Measurements from ENCODE around the gene TBCE. TPM values are rescaled to one million over a fixed set of nuclear protein-coding genes. Genes with fewer than 3 reads are reported as not detected.
A peak's percentile ranks its signal among the peaks of the same experiment; 100 is the strongest.
"Not testable (repeated sequence)": the region's sequence is repeated elsewhere in the genome, so short reads cannot be mapped to it uniquely, and the experiment has no call there.

Gene TBCE
- total RNA-seq, 1 experiment from 2014 or later, result 24.0 TPM

DNA sequence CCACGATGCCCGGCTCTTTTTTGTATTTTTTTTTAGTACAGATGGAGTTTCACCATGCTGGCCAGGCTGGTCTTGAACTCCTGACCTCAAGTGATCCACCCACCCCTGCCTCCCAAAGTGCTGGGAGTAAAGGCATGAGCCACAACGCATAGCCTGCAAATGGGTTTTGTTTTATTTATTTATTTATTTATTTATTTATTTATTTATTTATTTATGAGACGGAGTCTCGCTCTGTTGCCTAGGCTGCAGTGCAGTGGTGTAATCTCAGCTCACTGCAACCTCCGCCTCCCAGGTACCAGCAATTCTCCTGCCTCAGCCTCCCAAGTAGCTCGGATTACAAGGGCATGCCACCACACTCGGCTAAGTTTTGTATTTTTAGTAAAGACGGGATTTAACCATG, 3.0 kb upstream of the TBCE start:
- not testable (repeated sequence) for H3K9me2 ChIP-seq (replicated peaks; ENCODE audit: insufficient read depth, low read length)

DNA sequence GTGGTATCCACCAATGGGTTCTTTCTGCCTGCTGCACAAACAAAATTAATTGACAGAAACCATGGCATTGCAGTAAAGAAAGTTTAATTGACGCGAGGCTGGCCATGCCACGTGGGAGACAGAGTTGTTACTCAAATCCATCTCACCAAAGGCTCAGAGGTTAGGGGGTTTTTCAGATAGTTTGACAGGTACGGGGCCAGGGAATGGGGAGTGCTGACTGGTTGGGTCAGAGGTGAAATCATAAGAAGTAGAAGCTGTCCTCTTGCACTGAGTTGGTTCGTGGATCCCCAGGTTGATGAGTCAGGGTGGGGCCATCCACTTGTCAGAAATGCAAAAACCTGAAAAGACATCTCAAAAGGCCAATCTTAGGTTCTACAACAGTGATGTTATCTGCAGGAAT, 941 bp upstream of the TBCE start:
- Histone ChIP-seq H3K9me2 (replicated peaks; ENCODE audit: insufficient read depth, low read length) (no peaks in the 10 kb centered on the region), H3K36me3 (ENCODE audit: insufficient read depth, low read length) (no peaks in the 10 kb centered on the region), H3K27me3 (ENCODE audit: low read length) (no peaks in the 10 kb centered on the region), H3K4me1 (ENCODE audit: low read length) (peaks cover 20% of the 10 kb centered on the region), H3K9me3 (ENCODE audit: low read length) (no peaks in the 10 kb centered on the region), H3K27ac (ENCODE audit: low read length) (no peak overlapping the region), H3K4me3 (ENCODE audit: low read length) (peak overlapping the region; percentile 92; the same call in 1 of the 2 replicates), H3K79me2 (ENCODE audit: low read length) (peaks cover 35% of the 10 kb centered on the region), H2AFZ (ENCODE audit: low read length) (peak overlapping the region; percentile 44; the same call in 1 of the 2 replicates), H3K9ac (ENCODE audit: low read length) (peak overlapping the region; percentile 87), H4K20me1 (ENCODE audit: insufficient read depth, low read depth, low read length) (no peaks in the 10 kb centered on the region), H3K4me2 (ENCODE audit: low read depth, low read length, poor library complexity, severe bottlenecking) (peak overlapping the region; percentile 91)
- no peak for DNase-seq

More for the DNA sequence above, 3.0 kb upstream of the TBCE start:
- not testable (repeated sequence) for H4K20me1 ChIP-seq (ENCODE audit: insufficient read depth, low read depth, low read length); DNase-seq; H3K27me3 ChIP-seq (ENCODE audit: low read length); H3K9me3 ChIP-seq (ENCODE audit: low read length); H3K4me2 ChIP-seq (ENCODE audit: low read depth, low read length, poor library complexity, severe bottlenecking); H3K36me3 ChIP-seq (ENCODE audit: insufficient read depth, low read length); H2AFZ ChIP-seq (ENCODE audit: low read length); H3K27ac ChIP-seq (ENCODE audit: low read length); H3K9ac ChIP-seq (ENCODE audit: low read length); H3K4me3 ChIP-seq (ENCODE audit: low read length)
- peaks cover 20% of the 10 kb centered on the region for H3K4me1 ChIP-seq (ENCODE audit: low read length)
- H3K79me2 ChIP-seq (ENCODE audit: low read length), result peaks cover 20% of the 10 kb centered on the region

DNA sequence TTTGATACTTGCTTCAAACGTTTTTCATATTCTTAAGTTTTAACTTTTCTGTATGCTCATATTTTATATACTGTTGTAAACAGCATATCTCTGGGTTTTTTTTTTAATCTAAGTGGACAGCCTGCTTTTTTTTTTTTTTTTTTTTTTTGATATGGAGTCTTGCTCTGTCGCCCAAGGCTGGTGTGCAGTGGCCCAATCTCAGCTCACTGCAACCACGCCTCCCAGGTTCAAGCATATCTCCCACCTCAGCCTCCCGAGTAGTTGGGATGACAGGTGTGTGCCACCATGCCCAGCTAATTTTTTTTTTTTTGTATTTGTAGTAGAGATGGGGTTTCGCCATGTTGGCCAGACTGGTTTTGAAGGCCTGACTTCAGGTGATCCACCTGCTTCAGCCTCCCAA, 1.2 kb downstream of the TBCE start:
- no peak overlapping the region for H2AFZ ChIP-seq (ENCODE audit: low read length)
- no peak for DNase-seq
- H3K4me1 ChIP-seq (ENCODE audit: low read length), result peaks cover 20% of the 10 kb centered on the region
- H3K4me3 ChIP-seq (ENCODE audit: low read length), result peak overlapping the region; percentile 92
- H3K9me2 ChIP-seq (replicated peaks; ENCODE audit: insufficient read depth, low read length), result no peaks in the 10 kb centered on the region
- no peak overlapping the region for H3K27ac ChIP-seq (ENCODE audit: low read length)
- no peaks in the 10 kb centered on the region for H3K9me3 ChIP-seq (ENCODE audit: low read length)
- no peaks in the 10 kb centered on the region for H3K27me3 ChIP-seq (ENCODE audit: low read length)
- peaks cover 51% of the 10 kb centered on the region for H3K79me2 ChIP-seq (ENCODE audit: low read length)
- H3K9ac ChIP-seq (ENCODE audit: low read length), result peak overlapping the region; percentile 87
- peak overlapping the region; percentile 91 for H3K4me2 ChIP-seq (ENCODE audit: low read depth, low read length, poor library complexity, severe bottlenecking)
- no peaks in the 10 kb centered on the region for H4K20me1 ChIP-seq (ENCODE audit: insufficient read depth, low read depth, low read length)
- H3K36me3 ChIP-seq (ENCODE audit: insufficient read depth, low read length), result no peaks in the 10 kb centered on the region

DNA sequence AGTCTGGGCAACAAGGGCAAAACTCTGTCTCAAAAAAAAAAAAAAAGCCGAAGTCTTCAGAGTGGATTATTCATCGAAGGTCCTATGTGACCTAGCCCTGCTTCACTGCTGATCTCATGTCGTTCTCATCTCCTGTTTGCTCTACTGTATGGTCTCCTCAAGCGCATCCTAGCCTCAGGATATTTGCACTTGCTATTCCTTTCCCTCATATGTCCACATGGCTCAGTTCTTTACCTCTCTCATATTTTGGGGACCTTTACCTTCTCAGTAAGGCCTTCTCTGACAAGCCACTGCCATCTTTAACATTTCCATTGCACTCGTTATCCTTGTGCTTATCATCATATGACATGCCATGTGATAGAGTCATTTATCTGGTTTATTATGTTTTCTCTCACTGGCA, 2.6 kb downstream of the TBCE start:
- no peak overlapping the region for H3K9ac ChIP-seq (ENCODE audit: low read length)
- H2AFZ ChIP-seq (ENCODE audit: low read length), result no peak overlapping the region
- no peaks in the 10 kb centered on the region for H3K36me3 ChIP-seq (ENCODE audit: insufficient read depth, low read length)
- no peaks in the 10 kb centered on the region for H3K27me3 ChIP-seq (ENCODE audit: low read length)
- no peaks in the 10 kb centered on the region for H3K9me3 ChIP-seq (ENCODE audit: low read length)
- peaks cover 51% of the 10 kb centered on the region for H3K79me2 ChIP-seq (ENCODE audit: low read length)
- no peak overlapping the region for H3K4me2 ChIP-seq (ENCODE audit: low read depth, low read length, poor library complexity, severe bottlenecking)
- H3K4me3 ChIP-seq (ENCODE audit: low read length), result no peak overlapping the region
- no peak overlapping the region for H3K27ac ChIP-seq (ENCODE audit: low read length)
- no peak for DNase-seq
- H3K9me2 ChIP-seq (replicated peaks; ENCODE audit: insufficient read depth, low read length), result no peaks in the 10 kb centered on the region
- H3K4me1 ChIP-seq (ENCODE audit: low read length), result peaks cover 20% of the 10 kb centered on the region
- no peaks in the 10 kb centered on the region for H4K20me1 ChIP-seq (ENCODE audit: insufficient read depth, low read depth, low read length)

DNA sequence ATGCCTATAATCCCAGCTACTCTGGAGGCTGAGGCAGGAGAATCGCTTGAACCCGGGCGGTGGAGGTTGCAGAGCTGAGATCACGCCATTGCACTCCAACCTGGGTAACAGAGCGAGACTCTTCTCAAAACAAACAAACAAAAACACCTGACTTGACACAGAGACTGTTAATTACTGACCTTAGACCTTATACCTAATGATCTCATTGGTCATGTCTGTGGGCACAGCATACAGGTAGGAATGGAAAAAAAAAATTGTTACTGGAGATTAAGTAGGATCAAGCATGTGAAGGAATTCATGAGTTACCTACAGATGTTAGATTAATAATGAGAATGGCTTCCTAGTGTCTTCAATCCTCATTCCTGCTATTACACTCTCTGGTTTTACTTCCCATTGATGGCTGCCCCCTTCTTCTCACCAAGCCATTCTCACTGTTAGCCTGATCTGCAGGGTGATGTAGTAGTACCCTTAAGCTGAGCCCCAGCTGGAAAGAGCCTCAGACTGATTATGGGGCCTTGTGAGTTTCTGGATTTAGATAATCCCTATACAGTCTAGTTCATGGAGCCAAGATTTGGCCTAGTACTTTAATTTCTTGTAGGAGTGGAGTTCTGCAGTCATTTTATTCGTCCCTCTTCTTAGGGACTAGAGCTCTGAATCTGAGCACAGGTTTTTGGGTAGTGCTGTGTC, 8.8 kb downstream of the TBCE start:
- DNase-seq, result no peak
- H3K4me2 ChIP-seq (ENCODE audit: low read depth, low read length, poor library complexity, severe bottlenecking), result no peak overlapping the region
- H3K27ac ChIP-seq (ENCODE audit: low read length), result no peak overlapping the region
- H3K9me2 ChIP-seq (replicated peaks; ENCODE audit: insufficient read depth, low read length), result no peaks in the 10 kb centered on the region
- H4K20me1 ChIP-seq (ENCODE audit: insufficient read depth, low read depth, low read length), result no peaks in the 10 kb centered on the region
- no peak overlapping the region for H3K4me3 ChIP-seq (ENCODE audit: low read length)
- no peaks in the 10 kb centered on the region for H3K27me3 ChIP-seq (ENCODE audit: low read length)
- H3K9me3 ChIP-seq (ENCODE audit: low read length), result no peaks in the 10 kb centered on the region
- H2AFZ ChIP-seq (ENCODE audit: low read length), result no peak overlapping the region
- H3K79me2 ChIP-seq (ENCODE audit: low read length), result peaks cover 53% of the 10 kb centered on the region
- no peaks in the 10 kb centered on the region for H3K4me1 ChIP-seq (ENCODE audit: low read length)
- peaks cover 6% of the 10 kb centered on the region for H3K36me3 ChIP-seq (ENCODE audit: insufficient read depth, low read length)
- no peak overlapping the region for H3K9ac ChIP-seq (ENCODE audit: low read length)

DNA sequence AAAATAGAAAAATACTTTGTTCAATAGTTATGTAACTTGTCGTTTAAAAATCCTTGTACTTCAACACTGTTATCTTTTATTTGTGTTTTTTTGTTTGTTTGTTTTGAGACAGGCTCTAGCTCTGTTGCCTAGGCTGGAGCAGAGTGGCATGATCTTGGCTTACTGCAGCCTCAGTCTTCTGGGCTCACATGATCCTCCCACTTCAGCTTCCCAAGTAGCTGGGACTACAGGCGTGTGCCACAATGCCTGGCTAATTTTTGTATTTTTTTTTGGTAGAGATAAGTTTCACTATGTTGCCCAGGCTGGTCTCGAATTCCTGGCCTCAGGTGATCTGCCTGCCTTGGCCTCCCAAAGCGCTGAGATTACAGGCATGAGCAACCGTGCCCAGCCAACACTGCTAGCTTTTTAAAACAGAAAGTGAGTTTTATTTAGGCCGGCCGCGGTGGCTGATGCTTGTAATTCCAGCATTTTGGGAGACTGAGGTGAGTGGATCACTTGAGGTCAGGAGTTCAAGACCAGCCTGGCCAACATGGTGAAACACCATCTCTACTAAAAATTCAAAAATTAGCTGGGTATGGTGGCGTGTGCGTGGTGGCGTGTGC, 11.0 kb downstream of the TBCE start:
- not testable (repeated sequence) for H3K4me1 ChIP-seq (ENCODE audit: low read length); H3K4me2 ChIP-seq (ENCODE audit: low read depth, low read length, poor library complexity, severe bottlenecking); H4K20me1 ChIP-seq (ENCODE audit: insufficient read depth, low read depth, low read length); H3K27me3 ChIP-seq (ENCODE audit: low read length); H3K4me3 ChIP-seq (ENCODE audit: low read length); H2AFZ ChIP-seq (ENCODE audit: low read length); H3K9me3 ChIP-seq (ENCODE audit: low read length); DNase-seq; H3K9ac ChIP-seq (ENCODE audit: low read length); H3K9me2 ChIP-seq (replicated peaks; ENCODE audit: insufficient read depth, low read length); H3K36me3 ChIP-seq (ENCODE audit: insufficient read depth, low read length); H3K27ac ChIP-seq (ENCODE audit: low read length)
- peaks cover 40% of the 10 kb centered on the region for H3K79me2 ChIP-seq (ENCODE audit: low read length)

DNA sequence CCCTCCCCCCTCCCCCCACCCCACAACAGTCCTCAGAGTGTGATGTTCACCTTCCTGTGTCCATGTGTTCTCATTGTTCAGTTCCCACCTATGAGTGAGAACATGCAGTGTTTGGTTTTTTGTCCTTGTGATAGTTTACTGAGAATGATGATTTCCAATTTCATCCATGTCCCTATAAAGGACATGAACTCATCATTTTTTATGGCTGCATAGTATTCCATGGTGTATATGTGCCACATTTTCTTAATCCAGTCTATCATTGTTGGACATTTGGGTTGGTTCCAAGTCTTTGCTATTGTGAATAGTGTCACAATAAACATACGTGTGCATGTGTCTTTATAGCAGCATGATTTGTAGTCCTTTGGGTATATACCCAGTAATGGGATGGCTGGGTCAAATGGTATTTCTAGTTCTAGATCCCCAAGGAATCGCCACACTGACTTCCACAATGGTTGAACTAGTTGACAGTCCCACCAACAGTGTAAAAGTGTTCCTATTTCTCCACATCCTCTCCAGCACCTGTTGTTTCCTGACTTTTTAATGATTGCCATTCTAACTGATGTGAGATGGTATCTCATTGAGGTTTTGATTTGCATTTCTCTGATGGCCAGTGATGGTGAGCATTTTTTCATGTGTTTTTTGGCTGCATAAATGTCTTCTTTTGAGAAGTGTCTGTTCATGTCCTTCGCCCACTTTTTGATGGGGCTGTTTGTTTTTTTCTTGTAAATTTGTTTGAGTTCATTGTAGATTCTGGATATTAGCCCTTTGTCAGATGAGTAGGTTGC, 14.9 kb downstream of the TBCE start:
- H3K9me3 ChIP-seq (ENCODE audit: low read length); H3K36me3 ChIP-seq (ENCODE audit: insufficient read depth, low read length); H4K20me1 ChIP-seq (ENCODE audit: insufficient read depth, low read depth, low read length); H3K9ac ChIP-seq (ENCODE audit: low read length); H3K4me2 ChIP-seq (ENCODE audit: low read depth, low read length, poor library complexity, severe bottlenecking); H3K27ac ChIP-seq (ENCODE audit: low read length); H2AFZ ChIP-seq (ENCODE audit: low read length); H3K4me3 ChIP-seq (ENCODE audit: low read length); H3K27me3 ChIP-seq (ENCODE audit: low read length); H3K4me1 ChIP-seq (ENCODE audit: low read length); H3K9me2 ChIP-seq (replicated peaks; ENCODE audit: insufficient read depth, low read length); DNase-seq: not testable (repeated sequence)
- peaks cover 19% of the 10 kb centered on the region for H3K79me2 ChIP-seq (ENCODE audit: low read length)

DNA sequence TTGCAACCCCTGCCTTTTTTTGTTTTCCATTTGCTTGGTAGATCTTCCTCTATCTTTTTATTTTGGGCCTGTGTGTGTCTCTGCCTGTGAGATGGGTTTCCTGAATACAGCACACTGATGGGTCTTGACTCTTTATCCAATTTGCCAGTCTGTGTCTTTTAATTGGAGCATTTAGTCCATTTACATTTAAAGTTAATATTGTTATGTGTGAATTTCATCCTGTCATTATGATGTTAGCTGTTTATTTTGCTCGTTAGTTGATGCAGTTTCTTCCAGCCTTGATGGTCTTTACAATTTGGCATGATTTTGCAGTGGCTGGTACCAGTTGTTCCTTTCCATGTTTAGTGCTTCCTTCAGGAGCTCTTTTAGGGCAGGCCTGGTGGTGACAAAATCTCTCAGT, 18.4 kb downstream of the TBCE start:
- H3K27ac ChIP-seq (ENCODE audit: low read length); H3K4me3 ChIP-seq (ENCODE audit: low read length); DNase-seq; H3K4me2 ChIP-seq (ENCODE audit: low read depth, low read length, poor library complexity, severe bottlenecking); H3K9me2 ChIP-seq (replicated peaks; ENCODE audit: insufficient read depth, low read length); H3K36me3 ChIP-seq (ENCODE audit: insufficient read depth, low read length); H3K4me1 ChIP-seq (ENCODE audit: low read length); H2AFZ ChIP-seq (ENCODE audit: low read length); H3K27me3 ChIP-seq (ENCODE audit: low read length); H3K9me3 ChIP-seq (ENCODE audit: low read length); H4K20me1 ChIP-seq (ENCODE audit: insufficient read depth, low read depth, low read length); H3K9ac ChIP-seq (ENCODE audit: low read length): not testable (repeated sequence)
- peaks cover 35% of the 10 kb centered on the region for H3K79me2 ChIP-seq (ENCODE audit: low read length)

Data from Karpas-422 (cell line).